Peyer's patch (tissue), 4 donors: ENCODE data around the gene CLHC1. TPM values are rescaled to one million over a fixed set of nuclear protein-coding genes. Genes with fewer than 3 reads are reported as not detected.

Experiments used
- DNase-seq, 3 donors: peaks; one replicate each; pipeline ENCODE4 v3.0.0-alpha.2; 2017 to 2019
- H3K27ac ChIP-seq, 4 donors: fragments of 200-600 bp; sonication (generic); one replicate each; pipeline ENCODE4 v1.5.1; 2016 to 2019
- H3K27me3 ChIP-seq, 2 donors: fragments of 200-600 bp; sonication (generic); one replicate each; pipeline ENCODE4 v1.5.1; 2019
- H3K36me3 ChIP-seq, 3 donors: fragments of 200-600 bp; sonication (generic); one replicate each; pipeline ENCODE4 v1.5.1; 2016 to 2019
- H3K4me1 ChIP-seq, 4 donors: fragments of 200-600 bp; sonication (generic); one replicate each; pipeline ENCODE4 v1.5.1; 2016 to 2019
- H3K4me3 ChIP-seq, 4 donors: fragments of 200-600 bp; sonication (generic); 1 replicate in 3 of 4; 2 replicates in 1 of 4; pipeline ENCODE4 v1.5.1; 2016 to 2019; ENCODE audit warnings: mild to moderate bottlenecking in 1 of 4
- H3K9me3 ChIP-seq, 4 donors: fragments of 200-600 bp; sonication (generic); one replicate each; pipeline ENCODE4 v1.5.1; 2016 to 2019; ENCODE audit warnings: mild to moderate bottlenecking in 1 of 4
- POLR2A ChIP-seq, 2 donors: fragments of 450-650 bp; IDR thresholded peaks; one replicate each; pipeline ENCODE4 v1.5.1; 2017; ENCODE audit warnings: antibody characterized with exemption in 2 of 2, mild to moderate bottlenecking in 2 of 2, moderate library complexity in 2 of 2
- total RNA-seq, 4 donors: library from RNA; depleted of rRNA; stranded (reverse); fragments of >200 nt; gene quantifications; one replicate each; pipeline ENCODE4 v1.1.0, GENCODE V29; 2016
- TF ChIP-seq, protein P1 (sequence below), 6 experiments: fragments of 450-650 bp in 4 of 6; fragments of 200-600 bp in 2 of 6; sonication (generic) in 1 of 6; IDR thresholded peaks; one replicate each; pipeline ENCODE4 v1.5.1; 2017 to 2019; ENCODE audit warnings: antibody characterized with exemption in 6 of 6, mild to moderate bottlenecking in 3 of 6, moderate library complexity in 1 of 6

Gene CLHC1
- total RNA-seq, 4 donors from 2014 or later, result 1.9 to 15.3 (median 8.1) TPM

DNA sequence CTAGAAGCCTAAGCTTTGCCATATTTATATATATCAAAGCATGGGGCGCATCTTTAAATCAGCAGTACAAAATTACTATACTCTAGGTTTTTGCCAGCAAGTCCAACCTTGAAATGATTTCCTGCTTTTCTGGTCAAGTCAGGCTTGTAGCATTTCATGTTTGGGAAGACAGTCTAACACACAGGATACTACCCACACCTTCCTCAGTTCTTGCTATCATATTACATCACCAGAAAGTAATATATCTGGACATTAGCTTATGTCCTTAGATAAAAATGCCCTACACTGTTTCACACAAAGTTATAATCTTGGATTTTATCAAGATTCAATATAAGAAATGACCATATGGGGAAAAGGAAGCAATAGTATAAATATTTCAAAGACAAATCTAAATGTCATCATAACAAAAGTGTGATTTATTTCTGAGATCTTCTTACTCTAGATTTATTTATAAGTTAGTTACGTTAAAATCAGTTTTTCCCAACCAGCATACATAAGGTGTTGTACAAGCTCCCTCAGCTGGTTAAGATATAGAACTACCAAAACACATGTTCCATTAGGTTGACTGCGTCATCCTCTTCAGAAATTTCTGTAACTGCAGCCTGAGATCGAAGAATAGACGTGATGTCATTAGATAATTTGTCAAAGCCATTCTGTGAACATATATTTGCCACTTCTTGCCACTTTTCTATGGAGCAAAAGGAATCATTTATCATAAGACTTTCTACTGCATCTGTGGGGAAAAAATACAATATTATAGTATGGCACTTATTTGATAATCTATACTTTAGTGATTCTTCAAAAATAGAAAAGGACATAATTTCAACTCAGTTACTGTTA is 56.6 kb downstream of the CLHC1 start:
- DNase-seq, result no peak
- H3K9me3 ChIP-seq, result no peaks in the 10 kb centered on the region
- TF ChIP-seq POLR2A (IDR thresholded peaks at IDR 0.05), result no peak
- TF ChIP-seq, protein P1, sequence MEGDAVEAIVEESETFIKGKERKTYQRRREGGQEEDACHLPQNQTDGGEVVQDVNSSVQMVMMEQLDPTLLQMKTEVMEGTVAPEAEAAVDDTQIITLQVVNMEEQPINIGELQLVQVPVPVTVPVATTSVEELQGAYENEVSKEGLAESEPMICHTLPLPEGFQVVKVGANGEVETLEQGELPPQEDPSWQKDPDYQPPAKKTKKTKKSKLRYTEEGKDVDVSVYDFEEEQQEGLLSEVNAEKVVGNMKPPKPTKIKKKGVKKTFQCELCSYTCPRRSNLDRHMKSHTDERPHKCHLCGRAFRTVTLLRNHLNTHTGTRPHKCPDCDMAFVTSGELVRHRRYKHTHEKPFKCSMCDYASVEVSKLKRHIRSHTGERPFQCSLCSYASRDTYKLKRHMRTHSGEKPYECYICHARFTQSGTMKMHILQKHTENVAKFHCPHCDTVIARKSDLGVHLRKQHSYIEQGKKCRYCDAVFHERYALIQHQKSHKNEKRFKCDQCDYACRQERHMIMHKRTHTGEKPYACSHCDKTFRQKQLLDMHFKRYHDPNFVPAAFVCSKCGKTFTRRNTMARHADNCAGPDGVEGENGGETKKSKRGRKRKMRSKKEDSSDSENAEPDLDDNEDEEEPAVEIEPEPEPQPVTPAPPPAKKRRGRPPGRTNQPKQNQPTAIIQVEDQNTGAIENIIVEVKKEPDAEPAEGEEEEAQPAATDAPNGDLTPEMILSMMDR (IDR thresholded peaks at IDR 0.05), result peak in 5 of 6 experiments; percentile 37 to 88 (median 76)

GRCh38 chr2:55173438-55174054 is 58.5 kb downstream of the CLHC1 start:
- no peak overlapping the region for H3K27ac ChIP-seq
- no peaks in the 10 kb centered on the region for H3K4me1 ChIP-seq
- H3K36me3 ChIP-seq, result no peaks in the 10 kb centered on the region
- no peak for TF ChIP-seq POLR2A (IDR thresholded peaks at IDR 0.05)
- TF ChIP-seq, protein P1 (IDR thresholded peaks at IDR 0.05), result no peak
- H3K9me3 ChIP-seq, result no peaks in the 10 kb centered on the region
- DNase-seq, result no peak
- H3K27me3 ChIP-seq, result no peaks in the 10 kb centered on the region
- no peak overlapping the region for H3K4me3 ChIP-seq

More for the DNA sequence above, 56.6 kb downstream of the CLHC1 start:
- H3K27me3 ChIP-seq, result no peaks in the 10 kb centered on the region
- H3K36me3 ChIP-seq, result no peaks in the 10 kb centered on the region
- no peak overlapping the region for H3K27ac ChIP-seq
- no peaks in the 10 kb centered on the region for H3K4me1 ChIP-seq
- H3K4me3 ChIP-seq, result no peak overlapping the region

DNA sequence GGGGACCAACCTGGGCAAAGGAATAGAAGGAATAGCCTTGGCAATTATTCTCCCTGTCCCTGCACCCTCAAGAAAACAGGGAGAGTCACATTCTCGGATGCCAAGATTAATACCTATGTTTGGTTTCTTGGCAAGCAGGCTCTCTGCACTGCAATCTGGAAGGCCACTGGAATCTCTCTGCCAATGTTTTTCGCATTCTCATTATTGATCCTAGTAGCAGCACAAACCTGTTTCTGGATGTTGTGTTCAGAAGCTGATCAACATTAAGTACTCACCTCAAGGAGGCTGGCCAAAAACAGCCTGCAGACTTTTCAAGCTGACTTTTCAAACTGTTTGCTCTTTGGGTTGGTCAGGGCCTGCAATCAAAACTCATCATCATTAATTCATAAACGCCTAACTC is 62.2 kb downstream of the CLHC1 start:
- no peak for DNase-seq
- Histone ChIP-seq H3K27ac (no peak overlapping the region), H3K36me3 (no peaks in the 10 kb centered on the region), H3K4me1 (peaks cover 0 to 6% (median 0%) of the 10 kb centered on the region in 4 donors), H3K9me3 (no peaks in the 10 kb centered on the region), H3K27me3 (no peaks in the 10 kb centered on the region), H3K4me3 (no peak overlapping the region)
- TF ChIP-seq POLR2A (IDR thresholded peaks at IDR 0.05), result no peak
- TF ChIP-seq, protein P1 (IDR thresholded peaks at IDR 0.05), result no peak

GRCh38 chr2:55169359-55169758 is 62.7 kb downstream of the CLHC1 start:
- no peak overlapping the region for H3K27ac ChIP-seq

More at GRCh38 chr2:55169359-55169758, 62.7 kb downstream of the CLHC1 start:
- no peak for DNase-seq
- Histone ChIP-seq H3K4me1 (peaks cover 0 to 6% (median 0%) of the 10 kb centered on the region in 4 donors), H3K4me3 (no peak overlapping the region), H3K27me3 (no peaks in the 10 kb centered on the region), H3K36me3 (no peaks in the 10 kb centered on the region), H3K9me3 (no peaks in the 10 kb centered on the region)
- TF ChIP-seq, protein P1 (IDR thresholded peaks at IDR 0.05), result no peak
- TF ChIP-seq POLR2A (IDR thresholded peaks at IDR 0.05), result no peak
